ENCODE measurements around the gene RBBP4. TPM values are rescaled to one million over a fixed set of nuclear protein-coding genes. Genes with fewer than 3 reads are reported as not detected.
"Not testable (repeated sequence)": the region's sequence is repeated elsewhere in the genome, so short reads cannot be mapped to it uniquely, and the experiment has no call there.

RBBP4 gene
- polyA plus RNA-seq, 12 donors = 79.0 to 208 (median 166) TPM

DNA sequence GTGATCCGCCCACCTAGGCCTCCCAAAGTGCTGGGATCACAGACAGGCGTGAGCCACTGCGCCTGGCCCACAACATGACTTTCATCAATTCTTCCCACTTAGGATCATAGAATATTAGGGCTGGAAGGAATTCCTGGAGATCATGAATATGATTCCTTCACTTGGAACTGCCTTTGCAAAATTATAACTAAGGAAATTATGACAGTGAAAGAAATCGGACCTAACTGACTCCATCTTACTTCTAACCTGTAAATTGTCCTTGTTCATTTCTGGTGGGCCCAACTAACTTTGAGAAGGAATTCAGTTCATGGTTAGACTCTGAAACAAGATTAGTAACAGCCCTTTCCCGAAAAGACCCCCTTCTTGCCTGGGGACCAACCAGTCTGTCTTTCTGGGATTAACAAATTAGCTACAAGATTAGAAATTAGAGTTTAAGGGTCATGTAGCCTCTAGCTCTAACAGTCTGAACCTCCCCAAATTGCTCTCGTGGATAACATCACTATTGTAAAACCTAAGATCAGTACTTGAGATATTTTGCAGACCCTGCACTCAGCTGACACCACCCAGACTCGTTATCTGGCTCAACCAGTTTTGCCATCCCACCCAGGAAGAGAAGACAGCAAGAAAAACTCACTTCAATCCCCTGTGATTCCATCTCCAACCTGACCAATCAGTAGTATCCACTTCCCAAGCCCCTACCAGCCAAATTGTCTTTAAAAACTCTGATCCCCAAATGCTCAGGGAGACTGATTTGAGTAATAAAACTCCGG is 15.3 kb upstream of the RBBP4 start:
- DNase-seq = no peak

DNA sequence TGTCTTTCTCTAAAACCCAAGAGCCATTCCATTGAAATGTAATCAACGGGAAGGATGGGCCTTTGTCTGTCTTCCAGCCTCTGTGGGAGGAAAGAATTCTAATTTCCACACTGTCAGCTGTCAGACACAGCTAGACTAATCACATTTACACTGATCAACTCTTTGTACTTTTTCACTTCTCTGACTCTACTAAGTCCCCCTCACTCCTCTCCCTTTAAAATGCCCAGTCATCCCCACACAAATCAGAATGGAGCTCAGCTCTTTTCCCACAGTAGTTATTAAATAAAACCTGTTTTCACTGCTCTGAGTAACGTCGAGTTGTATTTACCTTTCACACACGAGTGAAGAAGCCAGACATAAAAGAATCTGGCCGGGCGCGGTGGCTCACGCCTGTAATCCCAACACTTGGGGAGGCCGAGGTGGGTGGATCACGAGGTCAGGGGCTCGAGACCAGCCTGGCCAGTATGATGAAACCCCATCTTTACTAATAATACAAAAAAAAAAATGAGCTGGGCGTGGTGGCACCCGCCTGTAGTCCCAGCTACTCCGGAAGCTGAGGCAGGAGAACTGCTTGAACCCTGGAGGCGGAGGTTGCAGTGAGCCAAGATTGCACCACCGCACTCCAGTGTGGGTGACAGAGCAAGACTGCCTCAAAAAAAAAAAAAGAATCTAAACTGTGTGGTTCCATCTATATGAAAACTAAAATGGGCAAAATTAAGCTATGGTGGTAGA is 13.9 kb upstream of the RBBP4 start:
- no peak for DNase-seq

- no peak for DNase-seq
Observed at GRCh38 chr1:32639489-32640075, 11.4 kb upstream of the RBBP4 start.

DNA sequence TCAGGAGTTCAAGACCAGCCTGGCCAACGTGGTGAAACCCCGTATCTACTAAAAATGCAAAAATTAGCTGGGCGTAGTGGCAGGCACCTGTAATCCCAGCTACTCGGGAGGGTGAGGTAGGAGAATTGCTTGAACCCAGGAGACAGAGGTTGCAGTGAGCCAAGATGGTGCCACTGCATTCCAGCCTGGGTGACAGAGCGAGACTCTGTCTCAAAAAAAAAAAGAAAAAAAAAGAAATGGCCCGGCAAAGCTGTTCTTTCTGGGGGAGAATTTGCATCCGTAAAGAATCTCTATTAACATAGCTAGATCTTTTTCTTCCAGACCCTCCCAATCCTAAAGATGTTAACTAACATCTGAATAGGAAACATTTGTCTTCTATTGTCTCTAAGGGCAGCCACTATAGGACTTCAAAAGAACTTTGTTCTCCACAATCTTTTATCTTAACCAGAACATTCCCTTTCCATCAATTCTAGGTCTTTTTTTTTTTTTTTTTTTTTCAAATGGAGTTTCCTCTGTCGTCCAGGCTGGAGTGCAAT is 8.6 kb upstream of the RBBP4 start:
- not testable (repeated sequence) for DNase-seq

GRCh38 chr1:32644426-32644825 is 6.6 kb upstream of the RBBP4 start:
- DNase-seq = no peak

DNA sequence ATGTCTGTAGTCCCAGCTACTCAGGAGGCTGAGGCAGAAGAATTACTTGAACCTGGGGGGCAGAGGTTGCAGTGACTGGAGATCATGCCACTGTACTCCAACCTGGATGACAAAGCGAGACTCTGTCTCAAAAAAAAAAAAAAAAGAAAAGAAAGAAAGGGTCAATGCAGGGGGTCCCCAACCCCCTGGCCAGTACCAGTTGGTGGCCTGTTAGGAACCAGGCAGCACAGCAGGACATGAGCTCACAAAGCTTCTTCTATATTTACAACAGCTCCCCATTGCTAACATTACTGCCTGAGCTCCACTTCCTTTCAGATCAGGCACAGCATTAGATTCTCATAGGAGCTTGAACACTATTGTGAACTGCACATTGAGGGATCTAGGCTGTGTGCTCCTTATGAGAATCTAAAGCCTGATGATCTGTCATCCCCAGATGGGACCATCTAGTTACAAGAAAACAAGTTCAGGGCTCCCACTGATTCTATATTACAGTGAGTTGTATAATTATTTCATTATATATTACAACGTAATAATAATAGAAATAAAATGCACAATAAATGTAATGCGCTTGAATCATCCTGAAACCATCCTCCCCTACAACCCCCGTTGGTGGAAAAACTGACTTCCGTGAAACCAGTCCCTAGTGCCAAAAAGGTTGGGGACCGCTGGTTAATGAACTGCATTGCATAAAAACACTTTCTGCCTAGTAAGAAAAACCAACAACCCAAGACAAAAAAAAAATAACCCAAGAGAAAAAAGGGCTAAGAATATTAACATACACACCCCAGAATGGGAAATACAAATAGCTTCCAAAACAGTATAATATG is 3.5 kb upstream of the RBBP4 start:
- no peak for DNase-seq

DNA sequence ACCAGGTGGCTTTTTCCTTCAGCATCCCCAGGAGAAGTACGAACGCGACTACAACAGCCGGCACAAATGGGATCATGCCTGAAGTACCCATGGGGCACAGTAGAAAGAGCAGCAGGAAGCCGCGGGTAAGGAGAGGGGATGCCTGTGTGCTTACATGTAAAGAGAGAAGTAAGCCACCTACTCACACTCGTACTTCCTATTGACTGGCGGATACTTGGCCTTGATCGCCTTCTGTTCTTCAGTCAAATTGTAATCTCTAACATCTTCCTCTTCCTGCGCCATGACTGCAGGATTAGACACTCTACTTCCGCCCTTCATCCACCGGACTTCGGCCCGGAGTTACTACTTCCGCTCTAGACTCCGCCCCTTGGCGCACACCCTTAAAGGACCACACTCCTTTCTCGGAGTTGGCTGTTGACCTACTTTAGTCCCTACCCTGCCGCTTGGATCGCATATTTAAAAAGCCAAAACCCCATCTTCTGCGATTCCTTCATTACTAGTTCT is 708 bp upstream of the RBBP4 start, which contains the start of gene ZBTB8OS:
Gene ZBTB8OS (minus strand): TSS at position 303 of the 504 bp plus-strand sequence. CDS start 21 bp downstream, at position 282.
- DNase-seq = peak; percentile 95

DNA sequence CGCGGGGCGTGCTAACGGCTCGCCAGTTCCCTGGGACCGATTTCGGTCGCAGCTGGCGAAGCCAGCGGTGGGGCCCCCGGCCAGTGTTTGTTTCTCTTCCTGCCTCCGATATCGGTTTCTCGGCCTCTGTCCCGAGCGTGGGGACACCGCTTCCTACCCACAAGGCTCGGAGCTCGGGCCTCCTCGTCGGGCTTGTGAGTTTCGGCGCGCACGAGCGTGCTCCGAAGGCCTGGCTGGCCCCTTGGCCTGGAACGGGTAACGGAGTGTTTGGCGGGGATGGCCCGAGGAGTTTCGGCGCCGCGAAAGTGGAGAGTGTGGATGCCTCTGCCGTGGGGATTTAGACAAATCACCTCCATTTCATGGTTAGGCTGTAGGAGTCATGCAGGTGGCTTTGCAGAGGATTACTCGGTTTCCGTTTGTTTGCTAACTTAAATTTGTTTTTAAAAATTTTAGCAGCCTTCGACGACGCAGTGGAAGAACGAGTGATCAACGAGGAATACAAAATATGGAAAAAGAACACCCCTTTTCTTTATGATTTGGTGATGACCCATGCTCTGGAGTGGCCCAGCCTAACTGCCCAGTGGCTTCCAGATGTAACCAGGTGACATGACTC is 559 bp downstream of the RBBP4 start:
- DNase-seq = no peak

DNA sequence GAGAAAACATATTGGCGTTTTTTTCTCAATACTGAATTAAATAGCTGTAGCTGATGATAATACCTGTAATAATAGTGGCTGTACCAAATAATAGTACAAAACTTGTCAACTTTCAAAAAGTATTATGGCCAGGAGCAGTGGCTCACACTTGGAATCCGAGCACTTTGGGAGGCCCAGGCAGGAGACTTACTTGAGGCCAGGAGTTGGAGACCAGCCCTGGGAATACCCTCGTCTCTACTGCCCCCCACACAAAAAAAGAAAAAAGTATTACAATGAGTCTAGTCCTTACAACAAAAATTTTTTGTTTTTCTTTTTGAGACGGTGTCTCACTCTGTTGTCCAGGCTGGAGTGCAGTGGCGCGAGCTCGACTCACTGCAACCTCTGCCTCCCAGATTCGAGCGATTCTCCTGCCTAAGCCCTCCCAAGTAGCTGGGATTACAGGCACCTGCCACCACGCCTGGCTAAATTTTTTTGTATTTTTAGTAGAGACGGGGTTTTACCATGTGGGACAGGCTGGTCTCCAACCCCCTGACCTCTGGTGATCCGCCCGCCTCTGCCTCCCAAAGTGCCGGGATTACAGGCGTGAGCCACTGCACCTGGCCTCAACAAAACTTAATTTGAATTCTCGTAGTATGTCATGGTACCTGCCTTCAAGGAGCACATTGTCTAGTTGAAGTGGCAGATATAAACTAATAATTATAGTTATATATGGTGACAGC is 1.4 kb downstream of the RBBP4 start:
- no peak for DNase-seq

DNA sequence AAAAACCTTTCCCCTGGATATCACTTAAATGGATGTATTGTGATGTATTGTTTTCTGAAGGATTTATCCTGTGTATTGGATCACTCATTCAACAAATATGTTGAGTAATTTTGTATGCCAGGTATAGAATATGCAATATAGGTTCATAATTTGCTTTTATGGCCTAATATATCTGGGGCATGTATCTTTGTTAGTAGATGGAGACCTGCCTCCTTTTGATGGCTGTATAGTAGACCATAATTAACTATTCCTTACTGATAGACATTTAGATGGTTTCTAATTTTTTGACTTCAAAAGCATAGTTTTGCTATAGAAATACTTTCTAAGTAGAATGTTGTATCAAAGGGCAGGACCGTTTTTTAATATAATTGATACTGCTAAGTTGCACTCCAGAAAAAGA is 8.6 kb downstream of the RBBP4 start:
- no peak for DNase-seq

- no peak for DNase-seq
Observed at GRCh38 chr1:32665915-32666314, 14.9 kb downstream of the RBBP4 start.

DNA sequence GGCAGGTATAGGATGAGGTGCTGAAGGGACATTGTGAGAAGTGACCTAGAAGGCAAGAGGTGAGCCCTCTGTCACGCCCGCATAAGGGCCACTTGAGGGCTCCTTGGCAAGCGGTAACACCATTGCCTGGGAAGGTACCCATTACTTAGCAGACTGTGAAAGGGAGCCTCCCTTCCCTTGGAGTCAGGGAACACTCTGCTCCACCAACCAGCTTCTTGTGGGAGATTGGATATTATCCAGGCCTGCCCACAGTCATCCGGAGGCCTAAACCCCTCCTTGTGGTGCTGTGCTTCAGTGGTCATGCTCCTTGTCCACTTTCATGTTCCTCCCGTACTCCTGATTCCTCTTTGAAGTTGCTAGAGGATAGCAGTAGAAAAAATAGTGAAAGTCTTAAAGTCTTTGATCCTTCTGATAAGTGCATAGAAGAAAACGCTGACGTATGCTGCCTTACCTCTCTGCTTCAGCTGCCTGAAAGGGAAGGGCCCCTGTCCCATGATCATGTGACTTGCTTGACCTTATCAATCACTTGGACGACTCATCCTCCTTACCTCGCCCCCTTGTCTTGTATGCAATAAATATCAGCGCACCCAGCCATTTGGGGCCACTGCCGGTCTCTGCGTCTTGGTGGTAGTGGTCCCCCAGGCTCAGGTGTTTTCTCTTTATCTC is 16.0 kb downstream of the RBBP4 start:
- no peak for DNase-seq

GRCh38 chr1:32668716-32669115 is 17.7 kb downstream of the RBBP4 start:
- DNase-seq = not testable (repeated sequence)

GRCh38 chr1:32676945-32677344 is 25.9 kb downstream of the RBBP4 start:
- DNase-seq = no peak

- DNase-seq = not testable (repeated sequence)
Observed at GRCh38 chr1:32679993-32680392, 29.0 kb downstream of the RBBP4 start.

GRCh38 chr1:32680642-32681041 is 29.6 kb downstream of the RBBP4 start:
- DNase-seq = no peak

GRCh38 chr1:32681509-32681908 is 30.5 kb downstream of the RBBP4 start:
- DNase-seq = no peak

DNA sequence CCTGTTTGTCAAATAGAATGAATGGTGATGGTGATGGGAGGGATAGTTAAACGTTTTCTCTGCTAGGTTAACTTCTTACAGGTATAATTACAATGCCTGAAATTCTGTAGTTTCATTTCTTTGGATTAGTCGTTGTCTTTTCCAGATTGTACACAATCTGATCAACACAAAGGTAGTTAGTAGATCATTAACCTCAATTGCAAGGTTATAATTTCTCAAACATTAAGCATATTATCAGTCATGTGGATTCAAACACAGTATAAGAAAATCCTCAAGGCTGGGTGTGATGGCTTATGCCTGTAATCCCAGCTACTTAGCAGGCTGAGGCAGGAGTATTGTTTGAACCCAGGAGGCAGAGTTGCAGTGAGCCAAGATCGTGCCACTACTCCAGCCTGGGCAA is 31.0 kb downstream of the RBBP4 start:
- DNase-seq = no peak

DNA sequence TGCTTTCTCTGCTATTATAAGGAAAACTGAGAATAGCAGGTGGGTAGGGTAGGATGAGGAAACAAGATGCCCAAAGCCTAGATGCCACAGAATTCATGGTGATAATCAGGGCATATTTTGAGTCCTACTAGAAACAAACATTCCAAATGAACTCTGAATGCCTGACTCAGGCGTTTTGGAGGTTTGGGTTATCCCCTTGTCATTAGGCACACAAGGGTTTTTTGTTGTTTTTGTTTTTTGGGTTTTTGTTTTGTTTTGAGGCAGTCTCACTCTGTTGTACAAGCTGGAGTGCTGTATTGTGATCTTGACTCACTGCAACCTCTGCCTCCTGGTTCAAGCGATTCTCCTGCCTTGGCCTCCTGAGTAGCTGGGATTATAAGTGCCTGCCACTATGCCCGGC is 32.4 kb downstream of the RBBP4 start:
- DNase-seq = no peak

Measured in muscle of arm (tissue), 12 donors.